Muscle layer of duodenum (tissue), 2 donors: ENCODE measurements around the gene EEF1B2.
"Not testable (repeated sequence)": the region's sequence is repeated elsewhere in the genome, so short reads cannot be mapped to it uniquely, and the experiment has no call there.

Experiments used
- H3K27ac ChIP-seq: one replicate; pipeline ENCODE4 v1.7.0; 2013; ENCODE audit warnings: mild to moderate bottlenecking, low read length
- H3K27me3 ChIP-seq: one replicate; pipeline ENCODE4 v1.7.0; 2013; ENCODE audit warnings: low read depth, mild to moderate bottlenecking, control low read depth, low read length
- H3K36me3 ChIP-seq, 2 donors: one replicate each; pipeline ENCODE4 v1.7.0; 2013; ENCODE audit warnings: low read length in 2 of 2, control low read depth in 1 of 2, mild to moderate bottlenecking in 1 of 2; ENCODE audit not compliant: insufficient read depth in 2 of 2, control insufficient read depth in 1 of 2
- H3K4me1 ChIP-seq, 2 donors: one replicate each; pipeline ENCODE4 v1.7.0; 2013; ENCODE audit warnings: low read length in 2 of 2, mild to moderate bottlenecking in 2 of 2, control low read depth in 1 of 2, moderate library complexity in 1 of 2; ENCODE audit not compliant: insufficient read depth in 2 of 2, control insufficient read depth in 1 of 2
- H3K4me3 ChIP-seq, 2 donors: one replicate each; pipeline ENCODE4 v1.7.0; 2013; ENCODE audit warnings: low read length in 2 of 2, low read depth in 1 of 2, mild to moderate bottlenecking in 1 of 2
- H3K9me3 ChIP-seq, 2 donors: one replicate each; pipeline ENCODE4 v1.7.0; 2013; ENCODE audit warnings: low read length in 2 of 2, control low read depth in 1 of 2, mild to moderate bottlenecking in 1 of 2; ENCODE audit not compliant: control insufficient read depth in 1 of 2
- donor health status: healthy.

Gene EEF1B2

GRCh38 chr2:206159346-206160124 lies at the start of gene EEF1B2, which contains the start of gene NDUFS1:
Gene EEF1B2 (plus strand): TSS chr2:206159895. CDS start chr2:206159980, 85 bp downstream.
Gene NDUFS1 (minus strand): TSS chr2:206159444. CDS start chr2:206153678, 5,766 bp downstream.
- peak within 1 kb of the TSS; percentile 95 for H3K4me3 ChIP-seq
- no peaks in the 10 kb centered on the region for H3K9me3 ChIP-seq
- H3K27me3 ChIP-seq, result no peaks in the 10 kb centered on the region
- peak within 1 kb of the TSS; percentile 88 for H3K27ac ChIP-seq
- peaks cover 23 to 25% of the 10 kb centered on the region in 2 donors for H3K36me3 ChIP-seq
- H3K4me1 ChIP-seq, result peaks cover 0 to 28% of the 10 kb centered on the region in 2 donors

DNA sequence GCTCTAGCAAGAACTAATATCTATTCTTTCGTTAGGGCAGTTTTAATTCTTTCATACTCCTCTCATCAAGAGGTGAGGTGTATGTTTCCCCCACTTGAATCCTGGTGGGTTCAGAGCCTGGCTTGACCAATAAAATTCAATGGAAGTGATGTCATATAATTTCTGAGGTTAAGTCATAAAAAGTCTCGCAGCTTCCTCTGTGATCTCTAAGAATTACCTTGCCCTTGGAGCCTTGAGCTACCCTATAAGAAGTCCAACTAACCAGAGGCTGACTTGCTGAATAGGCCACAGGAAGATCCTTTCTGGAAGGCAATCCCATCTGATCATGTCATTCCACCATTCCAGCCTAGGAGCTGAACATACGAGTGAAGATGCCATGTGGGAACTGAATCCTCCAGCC lies 47.6 kb upstream of the EEF1B2 start:
- no peaks in the 10 kb centered on the region for H3K27me3 ChIP-seq
- H3K27ac ChIP-seq, result no peak overlapping the region
- peaks cover 3 to 12% of the 10 kb centered on the region in 2 donors for H3K36me3 ChIP-seq
- no peaks in the 10 kb centered on the region for H3K9me3 ChIP-seq
- no peak overlapping the region for H3K4me3 ChIP-seq
- no peaks in the 10 kb centered on the region for H3K4me1 ChIP-seq

GRCh38 chr2:206112846-206113547 lies 46.7 kb upstream of the EEF1B2 start:
- Histone ChIP-seq H3K9me3 (no peaks in the 10 kb centered on the region), H3K27me3 (no peaks in the 10 kb centered on the region), H3K36me3 (peaks cover 9 to 16% of the 10 kb centered on the region in 2 donors), H3K4me3 (no peak overlapping the region), H3K27ac (no peak overlapping the region), H3K4me1 (no peaks in the 10 kb centered on the region)

DNA sequence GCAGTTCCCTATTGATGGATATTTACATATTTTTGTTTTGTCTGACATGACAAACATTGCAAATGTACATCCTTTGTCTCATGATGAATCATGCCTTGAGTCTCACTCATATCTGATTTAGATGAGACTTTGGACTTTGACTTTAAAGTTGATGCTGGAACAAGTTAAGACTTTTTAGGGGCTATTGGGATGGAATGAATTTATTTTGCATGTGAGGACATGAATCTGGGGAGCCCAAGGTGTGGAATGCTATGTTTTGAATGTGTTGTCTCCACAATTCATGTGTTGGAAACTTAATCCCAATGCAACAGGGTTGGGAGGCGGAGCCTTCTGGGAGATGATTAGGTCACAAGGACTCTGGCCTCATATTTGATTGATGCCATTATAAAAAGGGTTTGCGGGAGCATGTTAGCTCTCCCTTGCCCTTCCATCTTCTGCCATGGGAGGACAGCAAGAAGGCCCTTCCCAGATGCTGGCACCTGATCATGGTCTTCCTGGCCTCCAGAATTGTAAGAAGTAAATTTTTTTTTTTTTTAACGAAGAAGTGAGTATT lies 44.6 kb upstream of the EEF1B2 start:
- no peaks in the 10 kb centered on the region for H3K4me1 ChIP-seq
- no peak overlapping the region for H3K27ac ChIP-seq
- H3K9me3 ChIP-seq, result no peaks in the 10 kb centered on the region
- H3K4me3 ChIP-seq, result no peak overlapping the region
- H3K27me3 ChIP-seq, result no peaks in the 10 kb centered on the region
- H3K36me3 ChIP-seq, result peaks cover 9 to 21% of the 10 kb centered on the region in 2 donors

- Histone ChIP-seq H3K4me1 (no peaks in the 10 kb centered on the region), H3K36me3 (peaks cover 20 to 33% of the 10 kb centered on the region in 2 donors), H3K4me3 (no peak overlapping the region), H3K27me3 (no peaks in the 10 kb centered on the region), H3K27ac (no peak overlapping the region), H3K9me3 (peaks cover 3 to 7% of the 10 kb centered on the region in 2 donors)
These were observed 43.4 kb upstream of the EEF1B2 start for GRCh38 chr2:206116278-206116677.

DNA sequence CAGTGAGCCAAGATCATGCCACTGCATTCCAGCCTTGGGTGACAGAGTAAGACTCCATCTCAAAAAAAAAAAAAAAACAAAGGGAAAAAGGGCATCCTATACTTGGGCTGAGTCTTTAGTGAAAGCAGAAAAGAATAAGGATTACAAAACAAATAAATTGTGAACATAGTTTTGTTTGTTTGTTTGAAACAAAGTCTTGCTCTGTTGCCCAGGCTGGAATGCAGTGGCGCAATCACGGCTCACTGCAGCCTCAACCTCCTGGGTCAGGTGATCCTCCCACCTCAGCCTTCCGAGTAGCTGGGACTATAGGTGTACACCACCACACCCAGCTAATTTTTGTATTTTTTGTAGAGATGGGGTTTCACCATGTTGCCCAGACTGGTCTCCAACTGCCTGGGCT lies 37.1 kb upstream of the EEF1B2 start:
- not testable (repeated sequence) for H3K27ac ChIP-seq, H3K4me1 ChIP-seq, H3K9me3 ChIP-seq, H3K4me3 ChIP-seq, H3K27me3 ChIP-seq
- H3K36me3 ChIP-seq, result peaks cover 51 to 58% of the 10 kb centered on the region in 2 donors

- H3K4me1 ChIP-seq, result no peaks in the 10 kb centered on the region
- peaks cover 44 to 67% of the 10 kb centered on the region in 2 donors for H3K36me3 ChIP-seq
- H3K9me3 ChIP-seq, result no peaks in the 10 kb centered on the region
- no peak overlapping the region for H3K27ac ChIP-seq
- no peak overlapping the region for H3K4me3 ChIP-seq
- H3K27me3 ChIP-seq, result no peaks in the 10 kb centered on the region
These were observed 33.8 kb upstream of the EEF1B2 start for GRCh38 chr2:206125901-206126300.

DNA sequence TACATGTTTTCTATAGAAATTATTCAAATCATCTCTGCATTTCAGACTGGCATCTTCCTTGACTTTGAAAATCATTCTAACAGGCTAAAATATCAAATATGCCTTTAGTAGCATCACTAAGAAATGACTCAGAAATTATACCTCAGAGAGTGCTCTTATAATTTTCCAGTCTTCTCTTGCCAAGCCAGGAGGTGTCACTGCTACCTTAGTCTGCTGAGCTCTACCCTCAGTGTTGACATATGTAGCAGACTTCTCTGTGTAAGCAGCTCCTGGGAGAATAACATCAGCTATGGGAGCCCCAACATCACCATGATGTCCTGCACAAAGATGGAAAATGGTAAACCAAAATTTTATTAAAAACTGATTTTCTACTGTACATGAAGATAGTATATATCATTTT lies 32.0 kb upstream of the EEF1B2 start:
- Histone ChIP-seq H3K36me3 (peaks cover 31 to 64% of the 10 kb centered on the region in 2 donors), H3K27ac (no peak overlapping the region), H3K9me3 (no peaks in the 10 kb centered on the region), H3K27me3 (no peaks in the 10 kb centered on the region), H3K4me1 (no peaks in the 10 kb centered on the region), H3K4me3 (no peak overlapping the region)

DNA sequence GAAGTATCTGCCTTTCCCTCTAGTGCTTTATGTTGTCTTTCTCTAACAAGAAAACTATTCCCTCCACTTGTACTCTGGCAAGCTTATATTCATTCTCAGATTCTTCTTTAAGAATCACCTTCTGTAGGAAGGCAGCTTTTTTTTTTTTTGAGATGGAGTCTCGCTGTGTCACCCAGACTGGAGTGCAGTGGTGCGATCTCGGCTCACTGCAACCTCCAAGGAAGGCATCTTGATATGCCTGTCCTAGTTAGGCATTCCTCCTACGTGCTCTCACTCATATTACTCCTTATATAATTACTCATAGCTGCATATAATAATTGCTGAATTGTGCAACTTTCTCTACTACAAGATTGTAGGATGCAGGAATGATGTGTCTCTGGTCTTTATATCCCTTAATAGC lies 16.2 kb upstream of the EEF1B2 start:
- H3K4me3 ChIP-seq, result no peak overlapping the region
- H3K27ac ChIP-seq, result no peak overlapping the region
- H3K4me1 ChIP-seq, result no peaks in the 10 kb centered on the region
- H3K27me3 ChIP-seq, result no peaks in the 10 kb centered on the region
- peaks cover 48 to 75% of the 10 kb centered on the region in 2 donors for H3K36me3 ChIP-seq
- H3K9me3 ChIP-seq, result no peaks in the 10 kb centered on the region

DNA sequence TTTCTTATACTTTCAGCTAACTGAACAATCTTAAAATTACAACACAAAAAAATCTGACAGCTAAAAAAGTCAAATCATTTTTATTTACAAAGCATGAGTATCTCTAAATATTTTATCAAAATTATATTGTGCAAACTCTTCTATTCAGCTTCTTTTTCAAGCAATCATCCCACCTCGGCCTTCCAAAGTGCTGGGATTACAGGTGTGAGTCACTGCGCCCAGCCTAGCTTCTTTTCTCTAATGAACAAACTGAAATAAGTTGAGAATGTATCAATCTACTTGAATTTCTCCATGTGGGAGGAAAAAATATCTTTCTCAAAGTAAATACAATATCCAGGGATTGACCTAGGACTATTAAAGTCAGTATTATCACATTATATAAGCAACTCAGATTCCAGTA lies 15.3 kb upstream of the EEF1B2 start:
- Histone ChIP-seq H3K4me1 (no peaks in the 10 kb centered on the region), H3K27me3 (no peaks in the 10 kb centered on the region), H3K9me3 (no peaks in the 10 kb centered on the region), H3K4me3 (no peak overlapping the region), H3K36me3 (peaks cover 51 to 78% of the 10 kb centered on the region in 2 donors), H3K27ac (no peak overlapping the region)

- no peaks in the 10 kb centered on the region for H3K4me1 ChIP-seq
- no peaks in the 10 kb centered on the region for H3K27me3 ChIP-seq
- H3K36me3 ChIP-seq, result peaks cover 63 to 80% of the 10 kb centered on the region in 2 donors
- H3K27ac ChIP-seq, result no peak overlapping the region
- no peaks in the 10 kb centered on the region for H3K9me3 ChIP-seq
- no peak overlapping the region for H3K4me3 ChIP-seq
These were observed 14.0 kb upstream of the EEF1B2 start for GRCh38 chr2:206145665-206146064.
